Mesendoderm (in vitro differentiated cells): ENCODE results near the gene CMTM7.

Source experiments
- DNase-seq: peaks from one replicate; pipeline ENCODE4 v3.0.0; 2013
- H2AK5ac ChIP-seq: 2 replicates; pipeline ENCODE4 v1.6.1; 2013; ENCODE audit warnings: low read length, inconsistent platforms
- H2BK120ac ChIP-seq: 2 replicates; pipeline ENCODE4 v1.6.1; 2013; ENCODE audit warnings: low read depth, mild to moderate bottlenecking, low read length, moderate library complexity, mixed read lengths
- H2BK15ac ChIP-seq: replicated peaks from 2 replicates; pipeline ENCODE4 v1.6.1; 2013; ENCODE audit warnings: low read depth, mild to moderate bottlenecking, moderate library complexity
- H2BK5ac ChIP-seq: 2 replicates; pipeline ENCODE4 v1.6.1; 2013; ENCODE audit warnings: low read length, inconsistent platforms
- H3K18ac ChIP-seq: 2 replicates; pipeline ENCODE4 v1.6.1; 2013; ENCODE audit warnings: mild to moderate bottlenecking, low read length, mixed read lengths
- H3K23ac ChIP-seq: one replicate; pipeline ENCODE4 v1.6.1; 2013; ENCODE audit warnings: low read length
- H3K27ac ChIP-seq: 2 replicates; pipeline ENCODE4 v1.5.1; 2013; ENCODE audit warnings: low read depth, mild to moderate bottlenecking, inconsistent platforms, low read length, moderate library complexity
- H3K27me3 ChIP-seq: 2 replicates; pipeline ENCODE4 v1.6.1; 2013; ENCODE audit warnings: low read length, control low read depth, mild to moderate bottlenecking, inconsistent platforms; ENCODE audit not compliant: insufficient read depth, poor library complexity
- H3K36me3 ChIP-seq: 2 replicates; pipeline ENCODE4 v1.6.1; 2013; ENCODE audit warnings: low read length, inconsistent platforms; ENCODE audit not compliant: control insufficient read depth, insufficient read depth
- H3K4ac ChIP-seq: one replicate; pipeline ENCODE4 v1.6.1; 2013; ENCODE audit warnings: low read depth, mild to moderate bottlenecking, low read length, moderate library complexity
- H3K4me1 ChIP-seq: 2 replicates; pipeline ENCODE4 v1.6.1; 2013; ENCODE audit warnings: low read depth, low read length, inconsistent platforms; ENCODE audit not compliant: control insufficient read depth
- H3K4me2 ChIP-seq: 2 replicates; pipeline ENCODE4 v1.6.1; 2013; ENCODE audit warnings: low read length
- H3K4me3 ChIP-seq: 2 replicates; pipeline ENCODE4 v1.5.1; 2013; ENCODE audit warnings: mild to moderate bottlenecking, low read length
- H3K56ac ChIP-seq: one replicate; pipeline ENCODE4 v1.6.1; 2013; ENCODE audit warnings: low read length
- H3K79me1 ChIP-seq: 2 replicates; pipeline ENCODE4 v1.6.1; 2013; ENCODE audit warnings: low read length, inconsistent platforms
- H3K79me2 ChIP-seq: 2 replicates; pipeline ENCODE4 v1.6.1; 2013; ENCODE audit warnings: mild to moderate bottlenecking, low read length; ENCODE audit not compliant: control insufficient read depth, insufficient read depth
- H3K9ac ChIP-seq: 2 replicates; pipeline ENCODE4 v1.6.1; 2013; ENCODE audit warnings: low read length, inconsistent platforms
- H4K5ac ChIP-seq: one replicate; pipeline ENCODE4 v1.6.1; 2013; ENCODE audit warnings: low read length
- H4K8ac ChIP-seq: one replicate; pipeline ENCODE4 v1.6.1; 2013; ENCODE audit warnings: low read depth, mild to moderate bottlenecking, control low read depth, low read length, moderate library complexity
- whole genome bisulfite sequencing: extraction: QIAGEN DNeasy Blood & Tissue Kit; methylation state at CpG from one replicate; pipeline ENCODE4 v1.1.7; 2013; ENCODE audit warnings: low lambda C conversion rate, missing lambda C conversion rate; ENCODE audit not compliant: insufficient coverage; ENCODE audit errors: extremely low coverage; 5-methylcytosine and 5-hydroxymethylcytosine counted together

The CMTM7 gene

GRCh38 chr3:32450992-32451659 lies 59.5 kb downstream of the CMTM7 start:
- Histone ChIP-seq H3K4ac (no peak overlapping the region), H3K9ac (no peak overlapping the region), H3K79me2 (no peaks in the 10 kb centered on the region), H4K8ac (no peak overlapping the region), H3K36me3 (peaks cover 3% of the 10 kb centered on the region), H3K79me1 (peaks cover 3% of the 10 kb centered on the region), H3K56ac (no peak overlapping the region), H2BK15ac (no peak overlapping the region), H3K27me3 (no peaks in the 10 kb centered on the region), H2BK5ac (no peak overlapping the region), H3K23ac (no peak overlapping the region), H3K18ac (no peak overlapping the region), H3K4me2 (no peak overlapping the region), H3K4me3 (no peak overlapping the region), H4K5ac (no peak overlapping the region), H2AK5ac (no peak overlapping the region), H2BK120ac (no peak overlapping the region), H3K4me1 (peaks cover 7% of the 10 kb centered on the region), H3K27ac (no peak overlapping the region)
- no peak for DNase-seq
- WGBS = no CpG with 5 or more reads among the region's 12 CpGs

DNA sequence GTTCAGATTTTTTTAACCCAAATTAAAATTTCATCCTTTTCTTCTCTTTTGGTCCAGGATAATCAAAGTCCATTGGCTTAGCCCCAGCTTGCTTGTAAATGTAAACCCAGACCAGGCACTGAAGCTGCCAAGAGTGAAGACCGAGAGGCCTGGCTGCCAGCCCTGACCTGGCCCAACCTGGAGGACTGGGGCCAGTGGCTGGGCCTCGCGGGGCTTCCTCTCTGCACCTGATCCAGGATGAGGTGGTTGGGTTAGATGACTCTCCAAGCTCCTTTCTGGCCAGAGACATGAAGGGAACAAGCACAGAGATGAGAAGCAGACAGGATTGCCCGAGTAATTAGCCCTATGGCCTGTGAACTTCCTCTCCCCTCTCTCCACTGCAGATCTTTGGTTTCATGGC lies 60.4 kb downstream of the CMTM7 start:
- Histone ChIP-seq H3K79me2 (no peaks in the 10 kb centered on the region), H3K9ac (no peak overlapping the region), H2BK15ac (no peak overlapping the region), H3K4me3 (no peak overlapping the region), H3K4me1 (peaks cover 7% of the 10 kb centered on the region), H3K36me3 (peaks cover 3% of the 10 kb centered on the region), H3K18ac (no peak overlapping the region), H3K79me1 (peaks cover 3% of the 10 kb centered on the region), H4K5ac (no peak overlapping the region), H3K4ac (no peak overlapping the region), H3K56ac (no peak overlapping the region), H4K8ac (no peak overlapping the region), H3K27me3 (no peaks in the 10 kb centered on the region), H2BK120ac (no peak overlapping the region), H3K4me2 (no peak overlapping the region), H3K23ac (no peak overlapping the region), H3K27ac (no peak overlapping the region), H2AK5ac (no peak overlapping the region), H2BK5ac (no peak overlapping the region)
- DNase-seq = no peak
- WGBS = no CpG with 5 or more reads among the region's 4 CpGs

DNA sequence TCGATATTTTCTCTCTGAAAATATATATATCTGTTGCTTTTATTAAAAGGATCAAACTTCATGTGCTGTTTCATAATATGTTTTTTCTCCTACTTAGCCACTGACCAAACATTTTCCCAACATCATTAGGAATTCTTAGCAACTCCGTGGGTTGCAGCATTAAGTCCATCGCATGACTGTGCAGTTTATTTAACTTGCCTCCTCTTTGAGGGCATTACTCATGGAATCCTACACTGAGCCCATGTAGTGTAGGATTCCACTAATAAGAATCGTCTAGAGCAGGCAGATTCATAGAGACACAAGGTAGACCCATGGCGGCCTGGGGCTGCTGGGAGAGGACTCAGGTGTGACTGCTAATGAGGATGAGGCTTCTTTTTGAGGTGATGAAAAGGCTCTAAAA lies 61.7 kb downstream of the CMTM7 start:
- peaks cover 3% of the 10 kb centered on the region for H3K79me1 ChIP-seq
- no peak overlapping the region for H4K5ac ChIP-seq
- H3K27me3 ChIP-seq = no peaks in the 10 kb centered on the region
- no peak overlapping the region for H4K8ac ChIP-seq
- peaks cover 3% of the 10 kb centered on the region for H3K36me3 ChIP-seq
- H3K4me2 ChIP-seq = no peak overlapping the region
- no peak overlapping the region for H3K56ac ChIP-seq
- no peak overlapping the region for H3K23ac ChIP-seq
- H3K4ac ChIP-seq = no peak overlapping the region
- H2BK120ac ChIP-seq = no peak overlapping the region
- H3K18ac ChIP-seq = no peak overlapping the region
- H3K4me3 ChIP-seq = no peak overlapping the region
- WGBS = no CpG with 5 or more reads among the region's 5 CpGs
- H3K79me2 ChIP-seq = no peaks in the 10 kb centered on the region
- no peak overlapping the region for H3K27ac ChIP-seq
- no peak for DNase-seq
- peaks cover 8% of the 10 kb centered on the region for H3K4me1 ChIP-seq
- H2BK15ac ChIP-seq = no peak overlapping the region
- no peak overlapping the region for H3K9ac ChIP-seq
- H2BK5ac ChIP-seq = no peak overlapping the region
- no peak overlapping the region for H2AK5ac ChIP-seq

- H3K79me2 ChIP-seq = no peaks in the 10 kb centered on the region
- no peak overlapping the region for H3K4me3 ChIP-seq
- peaks cover 8% of the 10 kb centered on the region for H3K4me1 ChIP-seq
- H3K27me3 ChIP-seq = no peaks in the 10 kb centered on the region
- no peak overlapping the region for H4K5ac ChIP-seq
- H2BK15ac ChIP-seq = no peak overlapping the region
- no peak overlapping the region for H3K27ac ChIP-seq
- peaks cover 3% of the 10 kb centered on the region for H3K79me1 ChIP-seq
- no CpG with 5 or more reads among the region's 6 CpGs for WGBS
- no peak overlapping the region for H2AK5ac ChIP-seq
- no peak overlapping the region for H3K4me2 ChIP-seq
- no peak overlapping the region for H4K8ac ChIP-seq
- no peak overlapping the region for H3K56ac ChIP-seq
- H2BK120ac ChIP-seq = no peak overlapping the region
- no peak overlapping the region for H3K23ac ChIP-seq
- peaks cover 3% of the 10 kb centered on the region for H3K36me3 ChIP-seq
- no peak overlapping the region for H3K4ac ChIP-seq
- no peak for DNase-seq
- H3K18ac ChIP-seq = no peak overlapping the region
- H2BK5ac ChIP-seq = no peak overlapping the region
- H3K9ac ChIP-seq = no peak overlapping the region
Observed at GRCh38 chr3:32454111-32454510, 62.5 kb downstream of the CMTM7 start.

DNA sequence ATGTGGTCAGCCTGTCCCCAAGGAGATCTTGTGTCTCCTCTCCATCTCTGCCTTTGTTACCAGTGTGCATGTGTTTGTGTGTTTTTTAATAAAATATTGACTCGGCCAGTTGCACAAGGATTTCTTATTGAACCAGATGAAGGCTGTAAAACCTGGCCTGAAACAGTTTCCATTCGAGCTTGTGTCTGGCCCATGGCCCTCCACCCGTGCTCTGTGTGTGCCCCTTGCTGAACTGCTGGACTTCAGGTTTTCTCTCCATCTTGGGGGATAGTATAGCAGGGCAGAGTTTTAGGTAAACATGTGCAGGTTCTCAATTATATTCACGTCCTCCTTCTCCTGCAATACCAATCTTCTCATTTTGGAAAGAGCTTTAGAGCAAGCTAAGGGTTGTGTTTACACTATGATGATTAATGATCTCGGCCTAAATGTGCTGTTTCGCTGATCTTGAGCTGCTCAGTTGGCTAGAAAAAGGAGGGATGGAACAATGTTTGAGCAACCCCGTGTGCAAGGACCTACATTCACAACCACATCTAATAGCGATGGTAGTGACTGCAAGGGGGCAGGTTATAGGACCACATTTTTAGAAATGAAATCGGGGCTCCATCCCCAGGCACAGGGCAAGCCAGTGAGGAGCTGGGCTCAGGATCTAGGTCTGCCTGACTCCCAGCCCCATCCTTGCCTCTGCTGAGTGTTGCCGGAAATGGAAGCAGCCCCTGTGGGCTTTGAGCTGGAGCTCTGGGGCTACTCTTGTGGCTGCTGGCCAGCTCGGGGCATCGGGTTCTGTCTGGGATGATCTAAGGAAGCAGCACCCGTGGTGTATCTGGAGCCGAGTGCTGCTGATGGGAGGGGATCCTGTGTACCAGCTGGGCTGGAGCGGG lies 63.3 kb downstream of the CMTM7 start:
- Histone ChIP-seq H3K4me2 (no peak overlapping the region), H3K23ac (no peak overlapping the region), H4K5ac (no peak overlapping the region), H3K27me3 (no peaks in the 10 kb centered on the region), H3K79me2 (no peaks in the 10 kb centered on the region), H4K8ac (no peak overlapping the region), H3K9ac (no peak overlapping the region), H3K4me1 (peaks cover 8% of the 10 kb centered on the region), H2BK120ac (no peak overlapping the region), H3K27ac (no peak overlapping the region), H3K4me3 (no peak overlapping the region), H2BK5ac (no peak overlapping the region), H3K56ac (peak overlapping the region; percentile 57), H3K4ac (no peak overlapping the region), H3K79me1 (peaks cover 3% of the 10 kb centered on the region), H2BK15ac (no peak overlapping the region), H3K36me3 (peaks cover 3% of the 10 kb centered on the region), H3K18ac (no peak overlapping the region), H2AK5ac (no peak overlapping the region)
- WGBS = no CpG with 5 or more reads among the region's 15 CpGs
- no peak for DNase-seq
